Measurements from ENCODE around the gene KRTAP13-2. TPM values are rescaled to one million over a fixed set of nuclear protein-coding genes. Genes with fewer than 3 reads are reported as not detected.

Gene KRTAP13-2
- polyA plus RNA-seq, 1 of the 3 experiments (the other 2 are of a cell fraction): not detected

GRCh38 chr21:30382201-30382600 lies 10.1 kb upstream of the KRTAP13-2 start:
- no peak for DNase-seq
- no peaks in the 10 kb centered on the region for H3K4me1 ChIP-seq (ENCODE audit: control insufficient read depth in 1 of 2, insufficient read depth in 2 of 2, low read depth in 1 of 2, low read length in 1 of 2)
- no peaks in the 10 kb centered on the region for H3K79me2 ChIP-seq (ENCODE audit: insufficient read depth)
- H3K36me3 ChIP-seq (replicated peaks in 1 of 2; ENCODE audit: control insufficient read depth in 1 of 2, insufficient read depth in 2 of 2, low read length in 1 of 2): no peaks in the 10 kb centered on the region
- no peak overlapping the region for H3K9ac ChIP-seq
- no peaks in the 10 kb centered on the region for H3K9me3 ChIP-seq
- 4% methylated on average over 1 of the region's 1 CpG for WGBS (ENCODE audit: low lambda C conversion rate)
- H3K27me3 ChIP-seq (ENCODE audit: insufficient read depth): no peaks in the 10 kb centered on the region
- H3F3A ChIP-seq (replicated peaks; ENCODE audit: insufficient read depth): no peaks in the 10 kb centered on the region
- H4K20me1 ChIP-seq (ENCODE audit: insufficient read depth): no peaks in the 10 kb centered on the region
- CTCF ChIA-PET: no interaction called here
- POLR2A ChIA-PET: no interaction called here
- H3K4me3 ChIP-seq (ENCODE audit: low read depth in 2 of 2, low read length in 1 of 2): no peak overlapping the region
- no peaks in the 10 kb centered on the region for H3K9me2 ChIP-seq
- TF ChIP-seq PBX3 (IDR thresholded peaks at IDR 0.05) (no peak), SIN3A (IDR thresholded peaks at IDR 0.05; ENCODE audit: borderline replicate concordance, low read depth, low read length) (no peak), ZBTB33 (IDR thresholded peaks at IDR 0.05; ENCODE audit: borderline replicate concordance, low read depth) (no peak)
- no peak overlapping the region for H2AFZ ChIP-seq (ENCODE audit: low read depth)
- H3K4me2 ChIP-seq: no peak overlapping the region
- H3K27ac ChIP-seq (ENCODE audit: low read depth in 2 of 2, low read length in 1 of 2): no peak overlapping the region

- ChIA-PET CTCF (no interaction called here), POLR2A (no interaction called here)
- H4K20me1 ChIP-seq (ENCODE audit: insufficient read depth): no peaks in the 10 kb centered on the region
- H3K27me3 ChIP-seq (ENCODE audit: insufficient read depth): no peaks in the 10 kb centered on the region
- no peak overlapping the region for H3K9ac ChIP-seq
- H3K9me3 ChIP-seq: no peaks in the 10 kb centered on the region
- H2AFZ ChIP-seq (ENCODE audit: low read depth): no peak overlapping the region
- H3K27ac ChIP-seq (ENCODE audit: low read depth in 2 of 2, low read length in 1 of 2): no peak overlapping the region
- DNase-seq: no peak
- H3K4me3 ChIP-seq (ENCODE audit: low read depth in 2 of 2, low read length in 1 of 2): no peak overlapping the region
- no peaks in the 10 kb centered on the region for H3K79me2 ChIP-seq (ENCODE audit: insufficient read depth)
- 2% methylated on average over 3 of the region's 3 CpGs for WGBS (ENCODE audit: low lambda C conversion rate)
- no peak for TF ChIP-seq SMC3 (IDR thresholded peaks at IDR 0.05; ENCODE audit: low read depth, low read length)
- no peaks in the 10 kb centered on the region for H3K36me3 ChIP-seq (replicated peaks in 1 of 2; ENCODE audit: control insufficient read depth in 1 of 2, insufficient read depth in 2 of 2, low read length in 1 of 2)
- H3K4me1 ChIP-seq (ENCODE audit: control insufficient read depth in 1 of 2, insufficient read depth in 2 of 2, low read depth in 1 of 2, low read length in 1 of 2): no peaks in the 10 kb centered on the region
- no peaks in the 10 kb centered on the region for H3K9me2 ChIP-seq
- no peak overlapping the region for H3K4me2 ChIP-seq
- no peaks in the 10 kb centered on the region for H3F3A ChIP-seq (replicated peaks; ENCODE audit: insufficient read depth)
Measured at GRCh38 chr21:30355906-30356305, 16.2 kb downstream of the KRTAP13-2 start.

GRCh38 chr21:30354308-30355005 lies 17.6 kb downstream of the KRTAP13-2 start:
- H3K36me3 ChIP-seq (replicated peaks in 1 of 2; ENCODE audit: control insufficient read depth in 1 of 2, insufficient read depth in 2 of 2, low read length in 1 of 2): no peaks in the 10 kb centered on the region
- no peaks in the 10 kb centered on the region for H3K4me1 ChIP-seq (ENCODE audit: control insufficient read depth in 1 of 2, insufficient read depth in 2 of 2, low read depth in 1 of 2, low read length in 1 of 2)
- CTCF ChIA-PET: no interaction called here
- no peak overlapping the region for H3K4me3 ChIP-seq (ENCODE audit: low read depth in 2 of 2, low read length in 1 of 2)
- H3K4me2 ChIP-seq: no peak overlapping the region
- H3F3A ChIP-seq (replicated peaks; ENCODE audit: insufficient read depth): no peaks in the 10 kb centered on the region
- no peak overlapping the region for H3K27ac ChIP-seq (ENCODE audit: low read depth in 2 of 2, low read length in 1 of 2)
- H3K79me2 ChIP-seq (ENCODE audit: insufficient read depth): no peaks in the 10 kb centered on the region
- no peaks in the 10 kb centered on the region for H3K27me3 ChIP-seq (ENCODE audit: insufficient read depth)
- no peak overlapping the region for H3K9ac ChIP-seq
- no peaks in the 10 kb centered on the region for H4K20me1 ChIP-seq (ENCODE audit: insufficient read depth)
- no peak overlapping the region for H2AFZ ChIP-seq (ENCODE audit: low read depth)
- H3K9me2 ChIP-seq: no peaks in the 10 kb centered on the region
- WGBS (ENCODE audit: low lambda C conversion rate): 0% methylated on average over 1 of the region's 1 CpG
- POLR2A ChIA-PET: no interaction called here
- H3K9me3 ChIP-seq: no peaks in the 10 kb centered on the region
- DNase-seq: no peak
- TF ChIP-seq CHD2 (IDR thresholded peaks at IDR 0.05; ENCODE audit: low read length, partially characterized antibody): no peak
- TF ChIP-seq TAF1 (IDR thresholded peaks at IDR 0.05; ENCODE audit: borderline replicate concordance, low read depth, low read length): no peak
- TF ChIP-seq EP300 (IDR thresholded peaks at IDR 0.05; ENCODE audit: borderline replicate concordance in 1 of 2, low read depth in 1 of 2, low read length in 1 of 2): no peak
- no peak for TF ChIP-seq JUND (IDR thresholded peaks at IDR 0.05)
- TF ChIP-seq MEF2A (IDR thresholded peaks at IDR 0.05; ENCODE audit: borderline replicate concordance, low read depth): no peak
- no peak for TF ChIP-seq RCOR1 (IDR thresholded peaks at IDR 0.05; ENCODE audit: low read length)
- no peak for TF ChIP-seq GABPA (IDR thresholded peaks at IDR 0.05; ENCODE audit: low read depth)
- TF ChIP-seq SIN3A (IDR thresholded peaks at IDR 0.05; ENCODE audit: borderline replicate concordance, low read depth, low read length): no peak
- no peak for TF ChIP-seq RAD21 (IDR thresholded peaks at IDR 0.05; ENCODE audit: low read length)
- no peak for TF ChIP-seq NFIC (IDR thresholded peaks at IDR 0.05; ENCODE audit: borderline replicate concordance)
- TF ChIP-seq IRF3 (IDR thresholded peaks at IDR 0.05; ENCODE audit: low read depth, low read length): no peak
- no peak for TF ChIP-seq USF1 (IDR thresholded peaks at IDR 0.05; ENCODE audit: borderline replicate concordance, low read depth)
- no peak for TF ChIP-seq PBX3 (IDR thresholded peaks at IDR 0.05)
- no peak for TF ChIP-seq YY1 (IDR thresholded peaks at IDR 0.05; ENCODE audit: low read depth)
